Psoas muscle (tissue), 8 donors: ENCODE results near the gene TERT. TPM values are rescaled to one million over a fixed set of nuclear protein-coding genes. Genes with fewer than 3 reads are reported as not detected.

Source experiments
- ATAC-seq, 4 donors: fragments of 200-7000 bp; cut with Tn5 transposase; one replicate each; pipeline ENCODE4 v1.9.1; 2020; ENCODE audit warnings: moderate library complexity in 3 of 4, mild to moderate bottlenecking in 2 of 4
- DNase-seq, 2 donors: peaks; one replicate each; pipeline ENCODE4 v3.0.0-alpha.2; 2020
- H3K27ac ChIP-seq: fragments of 200-600 bp; one replicate; pipeline ENCODE4 v1.8.0; 2022
- H3K27me3 ChIP-seq, 3 donors: fragments of 200-600 bp in 1 of 3; one replicate each; pipeline versions ENCODE4 v1.6.1 to v1.8.0; 2013 to 2022; ENCODE audit warnings: low read length in 2 of 3, mild to moderate bottlenecking in 2 of 3, moderate library complexity in 1 of 3; ENCODE audit not compliant: insufficient read depth in 3 of 3
- H3K36me3 ChIP-seq, 2 donors: fragments of 200-600 bp in 1 of 2; one replicate each; pipeline versions ENCODE4 v1.6.1 to v1.8.0; 2013 to 2022; ENCODE audit warnings: low read depth in 1 of 2, mild to moderate bottlenecking in 1 of 2, moderate library complexity in 1 of 2; ENCODE audit not compliant: insufficient read depth in 1 of 2
- H3K4me1 ChIP-seq: fragments of 200-600 bp; one replicate; pipeline ENCODE4 v1.8.0; 2022
- H3K4me3 ChIP-seq: fragments of 200-600 bp; one replicate; pipeline ENCODE4 v1.8.0; 2022; ENCODE audit warnings: mild to moderate bottlenecking
- H3K9me3 ChIP-seq: fragments of 200-600 bp; one replicate; pipeline ENCODE4 v1.8.0; 2022
- CTCF ChIP-seq: fragments of 200-600 bp; IDR thresholded peaks from one replicate; pipeline ENCODE4 v1.8.0; 2022; ENCODE audit warnings: antibody characterized with exemption
- WGBS, 3 donors: extraction: QIAGEN DNeasy Blood & Tissue Kit; methylation state at CpG; one replicate each; pipeline versions ENCODE4 v1.1.6 to v1.1.7; 2013; 5-methylcytosine and 5-hydroxymethylcytosine counted together
- intact Hi-C, 2 donors: fragments of 100-400 bp; cut with DNase I; formaldehyde crosslinking; loops; one replicate each; pipeline versions ENCODE4 v1.11.0 to v1.14.2; 2022
- polyA plus RNA-seq, 3 donors: library from polyadenylated mRNA; stranded (reverse); fragments of 200-250 nt; gene quantifications; one replicate each; pipeline ENCODE4 v1.2.3, GENCODE V29; 2013
- total RNA-seq, 4 donors: library from RNA; stranded (reverse); fragmentation: NEBNext Ultra II Directional in 2 of 4; extraction: Animal tissue kit (Norgen Biotek cat#: 25700) in 2 of 4; gene quantifications; one replicate each; pipeline versions ENCODE4 v1.2.1 to v1.2.4, GENCODE V29; 2021 to 2023
- donor health status: healthy with polysubstance abuse.
- donor health status: DM: no; HTN: no; CAD: no; lungs with moderate emphysema.
- donor health status: Bipolar disorder and iron deficiency.
- donor health status: healthy.
- donor health status: DM: yes; HTN: yes; CAD: no.
- donor health status: DM: no; HTN: no; CAD: no.
- donor health status: DM: no; HTN: no; CAD: no.
- donor health status: DM: yes; HTN: yes; CAD: no.

TERT gene
- total and polyA plus RNA-seq, 7 donors, result not detected

DNA sequence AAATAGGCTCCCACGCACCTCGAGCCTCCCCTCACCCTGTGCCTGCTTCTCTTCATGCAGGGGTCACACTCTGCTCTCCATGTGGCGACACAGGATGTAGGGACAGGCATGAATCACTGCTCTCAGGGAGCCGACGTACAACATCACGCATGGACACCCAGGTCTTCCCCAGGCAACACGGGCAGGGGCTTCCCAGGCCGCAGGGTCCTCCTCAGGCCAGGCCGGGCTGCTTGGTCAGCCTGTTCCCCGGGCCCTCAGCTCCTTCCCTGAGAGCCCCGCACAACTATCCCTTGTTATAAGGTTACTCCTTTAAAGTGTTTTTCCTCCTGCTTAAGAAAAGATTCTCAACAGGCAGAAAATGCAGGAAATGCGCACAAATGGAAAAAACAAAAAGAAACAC is 68.6 kb downstream of the TERT start:
- no peak for ATAC-seq
- no peak for DNase-seq
- Histone ChIP-seq H3K4me1 (no peaks in the 10 kb centered on the region), H3K9me3 (no peaks in the 10 kb centered on the region), H3K27me3 (peaks cover 0 to 14% (median 6%) of the 10 kb centered on the region in 3 donors), H3K27ac (no peak overlapping the region), H3K4me3 (no peak overlapping the region), H3K36me3 (no peaks in the 10 kb centered on the region)
- TF ChIP-seq CTCF, result no peak
- WGBS, 3 donors, result 79 to 88% (median 85%) methylated on average over 12 of the region's 12 CpGs
- intact Hi-C loops, result no loop called here

DNA sequence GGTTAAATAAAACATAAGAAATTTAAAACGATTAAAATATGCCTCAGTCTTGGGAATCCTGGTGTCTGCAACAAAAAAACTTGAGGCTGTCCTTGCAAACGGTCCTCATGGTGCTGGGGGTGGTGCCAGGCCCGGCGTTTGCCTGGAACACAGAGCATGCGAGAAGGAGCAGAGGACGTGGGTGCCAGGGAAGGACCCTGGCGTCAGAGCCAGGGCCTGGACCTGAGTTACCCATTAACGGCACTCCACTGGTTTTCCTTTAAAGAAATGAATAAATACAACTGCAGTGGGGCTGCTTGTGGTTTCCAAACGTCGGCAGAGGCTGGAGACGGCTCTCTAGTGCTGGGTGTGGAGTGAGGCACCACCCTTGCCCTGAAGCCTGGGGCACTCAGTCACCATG is 69.8 kb downstream of the TERT start, which contains the start of gene SLC6A18:
TSS of gene SLC6A18 (plus strand) at position 301 of the 400 bp plus-strand sequence. CDS start at position 398, 97 bp downstream.
- H3K4me3 ChIP-seq, result no peak within 1 kb of the TSS
- no peak within 1 kb of the TSS for H3K27ac ChIP-seq
- WGBS, 3 donors, result 73 to 81% (median 78%) methylated on average over 11 of the region's 11 CpGs
- H3K9me3 ChIP-seq, result no peaks in the 10 kb centered on the region
- H3K36me3 ChIP-seq, result no peaks in the 10 kb centered on the region
- intact Hi-C loops, result no loop called here
- peaks cover 0 to 21% (median 6%) of the 10 kb centered on the region in 3 donors for H3K27me3 ChIP-seq
- DNase-seq, result no peak
- no peak for TF ChIP-seq CTCF
- no peak for ATAC-seq
- no peaks in the 10 kb centered on the region for H3K4me1 ChIP-seq

DNA sequence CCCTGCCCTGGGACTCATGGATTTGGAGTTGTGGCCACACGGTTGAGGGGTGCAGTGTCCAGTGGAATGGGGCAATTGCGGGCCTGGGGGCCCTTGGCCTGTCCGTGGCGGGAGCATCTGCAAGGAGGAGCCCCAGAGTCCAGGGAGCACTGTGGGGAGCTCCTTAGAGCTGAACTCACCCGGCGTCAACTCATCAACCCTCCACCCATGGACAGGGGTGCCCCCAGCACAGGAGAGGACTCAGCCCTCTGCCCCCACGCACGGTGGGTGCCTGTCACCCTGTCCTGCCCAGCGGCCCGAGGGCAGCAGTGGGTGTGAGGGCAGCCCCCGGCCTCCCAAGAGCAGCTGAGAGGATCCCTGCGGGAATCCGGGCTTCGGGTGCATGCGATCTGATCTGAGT is 70.2 kb downstream of the TERT start:
- no peak for TF ChIP-seq CTCF
- Histone ChIP-seq H3K27me3 (peaks cover 0 to 24% (median 6%) of the 10 kb centered on the region in 3 donors), H3K27ac (no peak overlapping the region), H3K9me3 (no peaks in the 10 kb centered on the region), H3K4me3 (no peak overlapping the region), H3K36me3 (no peaks in the 10 kb centered on the region), H3K4me1 (no peaks in the 10 kb centered on the region)
- intact Hi-C loops, result no loop called here
- ATAC-seq (no peak), DNase-seq (no peak)
- 85 to 90% (median 86%) methylated on average over 13 to 15 of the region's 15 CpGs for WGBS, 3 donors

GRCh38 chr5:1223278-1223670 is 71.6 kb downstream of the TERT start:
- H3K27ac ChIP-seq, result no peak overlapping the region
- H3K4me1 ChIP-seq, result no peaks in the 10 kb centered on the region
- no peaks in the 10 kb centered on the region for H3K36me3 ChIP-seq
- intact Hi-C loops, result no loop called here
- 83 to 85% (median 85%) methylated on average over 12 of the region's 12 CpGs for WGBS, 3 donors
- H3K4me3 ChIP-seq, result no peak overlapping the region
- no peaks in the 10 kb centered on the region for H3K9me3 ChIP-seq
- H3K27me3 ChIP-seq, result peaks cover 0 to 16% (median 7%) of the 10 kb centered on the region in 3 donors
- no peak for ATAC-seq
- no peak for TF ChIP-seq CTCF
- DNase-seq, result no peak

DNA sequence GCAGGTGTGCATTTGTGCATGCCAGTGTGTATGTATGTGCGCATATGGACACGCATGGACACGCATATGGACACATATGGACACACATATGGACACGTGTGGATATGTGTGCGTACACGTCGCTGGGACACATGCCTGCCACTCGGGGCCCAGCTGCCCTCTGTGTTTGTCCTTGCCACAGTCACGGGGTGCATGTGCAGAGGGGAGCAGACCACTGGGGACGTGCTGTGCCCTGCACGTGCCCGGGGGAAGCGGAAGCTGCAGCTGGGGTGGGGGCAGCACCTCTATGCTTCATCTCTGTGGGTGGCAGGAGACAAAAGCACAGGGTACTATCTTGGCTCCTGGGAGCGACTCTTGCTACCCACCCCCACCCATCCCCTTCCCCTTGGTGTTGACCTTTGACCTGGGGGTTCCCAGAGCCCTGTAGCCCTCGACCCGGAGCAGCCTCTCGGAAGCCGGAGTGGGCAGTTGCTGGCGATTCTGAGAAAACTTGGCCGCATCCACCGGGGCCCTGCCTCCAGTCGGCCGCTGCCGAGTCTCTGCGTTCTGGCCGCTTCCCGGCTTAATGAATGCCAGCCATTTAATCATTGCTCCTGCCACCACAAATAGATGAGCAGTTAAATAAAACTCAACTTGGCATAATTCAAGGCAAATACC is 72.1 kb downstream of the TERT start:
- WGBS, 3 donors, result 73 to 77% (median 77%) methylated on average over 27 of the region's 27 CpGs
- no peaks in the 10 kb centered on the region for H3K4me1 ChIP-seq
- no peak for ATAC-seq
- H3K36me3 ChIP-seq, result no peaks in the 10 kb centered on the region
- peaks cover 0 to 15% (median 7%) of the 10 kb centered on the region in 3 donors for H3K27me3 ChIP-seq
- no peaks in the 10 kb centered on the region for H3K9me3 ChIP-seq
- intact Hi-C loops, result no loop called here
- no peak overlapping the region for H3K27ac ChIP-seq
- no peak overlapping the region for H3K4me3 ChIP-seq
- TF ChIP-seq CTCF, result no peak
- DNase-seq, result no peak
